ENCODE results near the gene LCE2B. TPM values are rescaled to one million over a fixed set of nuclear protein-coding genes. Genes with fewer than 3 reads are reported as not detected.

Gene LCE2B
- total RNA-seq, 4 donors from 2014 or later: 1,313 to 2,792 (median 1,611) TPM

DNA sequence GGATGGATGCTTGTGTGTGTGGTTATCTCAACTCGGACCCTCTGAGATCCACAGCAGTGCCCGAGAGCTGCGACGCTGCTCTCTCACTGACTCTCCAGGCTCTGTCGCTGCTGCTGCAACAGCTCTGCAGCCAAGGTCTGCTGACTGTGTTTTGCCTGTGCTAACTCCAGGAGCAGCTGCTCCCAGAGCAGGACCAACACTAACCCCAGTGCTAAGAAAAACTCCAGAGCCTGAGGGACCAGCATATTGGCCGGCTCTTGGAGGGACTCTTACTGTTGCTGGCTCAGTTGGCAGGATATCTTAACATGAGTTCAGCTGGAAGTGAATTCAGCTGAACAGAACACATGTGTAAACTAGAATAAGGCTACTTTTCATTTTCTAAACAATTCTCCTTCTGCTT is 6.5 kb upstream of the LCE2B start:
- 81 to 87% methylated on average over 6 of the region's 6 CpGs for WGBS, 2 donors
- no peak for DNase-seq (ENCODE audit: low spot score in 2 of 2)
- TF ChIP-seq, protein P1, sequence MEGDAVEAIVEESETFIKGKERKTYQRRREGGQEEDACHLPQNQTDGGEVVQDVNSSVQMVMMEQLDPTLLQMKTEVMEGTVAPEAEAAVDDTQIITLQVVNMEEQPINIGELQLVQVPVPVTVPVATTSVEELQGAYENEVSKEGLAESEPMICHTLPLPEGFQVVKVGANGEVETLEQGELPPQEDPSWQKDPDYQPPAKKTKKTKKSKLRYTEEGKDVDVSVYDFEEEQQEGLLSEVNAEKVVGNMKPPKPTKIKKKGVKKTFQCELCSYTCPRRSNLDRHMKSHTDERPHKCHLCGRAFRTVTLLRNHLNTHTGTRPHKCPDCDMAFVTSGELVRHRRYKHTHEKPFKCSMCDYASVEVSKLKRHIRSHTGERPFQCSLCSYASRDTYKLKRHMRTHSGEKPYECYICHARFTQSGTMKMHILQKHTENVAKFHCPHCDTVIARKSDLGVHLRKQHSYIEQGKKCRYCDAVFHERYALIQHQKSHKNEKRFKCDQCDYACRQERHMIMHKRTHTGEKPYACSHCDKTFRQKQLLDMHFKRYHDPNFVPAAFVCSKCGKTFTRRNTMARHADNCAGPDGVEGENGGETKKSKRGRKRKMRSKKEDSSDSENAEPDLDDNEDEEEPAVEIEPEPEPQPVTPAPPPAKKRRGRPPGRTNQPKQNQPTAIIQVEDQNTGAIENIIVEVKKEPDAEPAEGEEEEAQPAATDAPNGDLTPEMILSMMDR (IDR thresholded peaks at IDR 0.05): no peak
- no peak for TF ChIP-seq POLR2A (IDR thresholded peaks at IDR 0.05)
- intact Hi-C loops (cut with DNase I; ENCODE audit: low total_unique reads): no loop called here
- H3K4me3 ChIP-seq (ENCODE audit: low read depth, poor library complexity, severe bottlenecking): no peak overlapping the region

- no peak for DNase-seq (ENCODE audit: low spot score in 2 of 2)
- TF ChIP-seq, protein P1 (IDR thresholded peaks at IDR 0.05): no peak
- TF ChIP-seq POLR2A (IDR thresholded peaks at IDR 0.05): no peak
- no peak overlapping the region for H3K4me3 ChIP-seq (ENCODE audit: low read depth, poor library complexity, severe bottlenecking)
- intact Hi-C loops (cut with DNase I; ENCODE audit: low total_unique reads): no loop called here
- WGBS, 2 donors: 67 to 68% methylated on average over 2 of the region's 2 CpGs
Observed at GRCh38 chr1:152681616-152682015, 4.3 kb upstream of the LCE2B start.

GRCh38 chr1:152683846-152684245 is 2.1 kb upstream of the LCE2B start:
- intact Hi-C loops (cut with DNase I; ENCODE audit: low total_unique reads): no loop called here
- no peak overlapping the region for H3K4me3 ChIP-seq (ENCODE audit: low read depth, poor library complexity, severe bottlenecking)
- TF ChIP-seq, protein P1 (IDR thresholded peaks at IDR 0.05): no peak
- TF ChIP-seq POLR2A (IDR thresholded peaks at IDR 0.05): no peak

DNA sequence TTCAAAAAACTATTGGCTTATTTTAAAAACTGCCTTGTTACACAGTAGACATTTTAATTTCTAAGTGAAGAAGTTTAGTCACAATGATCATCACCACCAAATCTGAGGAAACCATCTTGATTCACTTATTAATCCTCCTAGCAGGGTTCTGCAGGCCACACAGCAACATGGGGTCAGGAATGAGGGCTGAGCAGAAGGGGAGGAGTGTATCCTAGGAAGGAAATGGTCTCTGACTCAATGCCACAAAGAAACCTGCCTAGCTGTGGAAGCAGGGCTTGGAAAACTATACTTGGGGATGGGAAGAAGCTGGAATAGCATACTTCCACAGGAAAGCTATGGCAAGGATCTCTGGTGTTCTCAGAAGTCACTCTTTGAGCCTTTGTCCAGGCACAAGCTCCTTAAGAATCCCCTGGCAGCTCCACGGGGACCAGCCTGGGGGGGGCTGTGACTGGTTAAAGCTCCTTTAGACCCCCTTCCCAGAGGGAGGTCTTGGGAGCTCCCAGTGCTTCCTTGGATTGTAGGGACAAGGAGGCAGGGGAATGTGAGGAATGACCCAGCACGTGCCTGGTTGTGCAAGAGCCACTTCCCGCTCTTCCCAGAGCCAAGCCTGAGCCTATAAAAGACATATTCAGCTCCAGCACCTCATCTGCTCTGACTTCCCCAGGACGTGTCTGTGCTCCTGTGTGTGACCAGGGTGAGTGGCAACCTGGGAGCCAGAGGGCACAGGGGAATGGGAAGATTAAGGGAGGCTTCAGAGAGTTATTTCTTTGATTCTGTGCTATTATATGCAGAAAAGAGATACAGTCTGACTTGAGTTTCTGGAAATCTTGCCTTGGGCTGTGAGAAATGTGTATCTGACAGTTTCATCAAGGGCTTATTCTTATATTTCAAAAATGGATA is 12.0 kb downstream of the LCE2B start, which contains the start of gene LCE2A:
Gene LCE2A (plus strand): TSS at position 645 of the 900 bp plus-strand sequence. CDS start 557 bp downstream, outside the sequence.
- intact Hi-C loops (cut with DNase I; ENCODE audit: low total_unique reads): no loop called here
- WGBS, 2 donors: 45 to 46% methylated on average over 4 of the region's 4 CpGs
- no peak within 1 kb of the TSS for H3K4me3 ChIP-seq (ENCODE audit: low read depth, poor library complexity, severe bottlenecking)
- no peak for DNase-seq (ENCODE audit: low spot score in 2 of 2)
- TF ChIP-seq, protein P1 (IDR thresholded peaks at IDR 0.05): no peak
- no peak for TF ChIP-seq POLR2A (IDR thresholded peaks at IDR 0.05)

More at GRCh38 chr1:152683846-152684245, 2.1 kb upstream of the LCE2B start:
- DNase-seq (ENCODE audit: low spot score in 2 of 2): no peak

GRCh38 chr1:152699746-152700145 is 13.8 kb downstream of the LCE2B start:
- WGBS, 2 donors: 77 to 81% methylated on average over 4 of the region's 4 CpGs
- DNase-seq (ENCODE audit: low spot score in 2 of 2): no peak
- intact Hi-C loops (cut with DNase I; ENCODE audit: low total_unique reads): no loop called here
- H3K4me3 ChIP-seq (ENCODE audit: low read depth, poor library complexity, severe bottlenecking): no peak overlapping the region
- TF ChIP-seq POLR2A (IDR thresholded peaks at IDR 0.05): no peak
- TF ChIP-seq, protein P1 (IDR thresholded peaks at IDR 0.05): no peak

Data from lower leg skin (tissue), 4 donors.